ENCODE results near the gene MYOF. TPM values are rescaled to one million over a fixed set of nuclear protein-coding genes. Genes with fewer than 3 reads are reported as not detected.

Gene MYOF
- total and polyA plus RNA-seq, 2 of the 8 experiments (the other 6 are each of a cell fraction or from before 2014, with no cell fraction given): 0.98 to 2.3 TPM

GRCh38 chr10:93434991-93435491, 47.1 kb downstream of the MYOF start:
- no peak overlapping the region for H3K14ac ChIP-seq (ENCODE audit: insufficient read length)
- H4K91ac ChIP-seq (replicated peaks; ENCODE audit: insufficient read length, low read length): no peak overlapping the region
- ChIA-PET POLR2A (ENCODE audit: partially characterized antibody) (interaction anchor here (3.9 kb wide), 1 partner anchor 10 kb away, joined by 22 read pairs; no protein-coding TSS in a partner anchor), CTCF (ENCODE audit: partially characterized antibody) (interaction anchor here (0.6 to 1.9 kb wide), 5 partner anchors 9 to 47 kb away, joined by 3 to 12 read pairs (median 4); partner anchors contain the start of gene MYOF)
- H2BK15ac ChIP-seq (ENCODE audit: low read length): no peak overlapping the region
- no peak overlapping the region for H2AK5ac ChIP-seq (ENCODE audit: low read depth, low read length)
- H2AFZ ChIP-seq (ENCODE audit: low read length): no peak overlapping the region
- H3K27me3 ChIP-seq (replicated peaks in 1 of 4; ENCODE audit: control insufficient read depth in 3 of 4, extremely low read depth in 1 of 4, insufficient read depth in 3 of 4, low read length in 3 of 4): no peaks in the 10 kb centered on the region
- no peak overlapping the region; the same call in 1 of the 2 replicates for H3K18ac ChIP-seq (ENCODE audit: extremely low read depth, low read length)
- peak overlapping the region; percentile 21 for H4K5ac ChIP-seq (ENCODE audit: insufficient read length, low read depth, low read length)
- H3K27ac ChIP-seq (ENCODE audit: low read depth, low read length): no peak overlapping the region
- no peak overlapping the region for H2BK5ac ChIP-seq (ENCODE audit: low read depth, low read length)
- no peaks in the 10 kb centered on the region for H3K9me3 ChIP-seq (ENCODE audit: insufficient read depth in 2 of 2, low read depth in 1 of 2, low read length in 1 of 2)
- H3K23me2 ChIP-seq (ENCODE audit: low read depth, low read length): no peaks in the 10 kb centered on the region; the same call in 1 of the 2 replicates
- no peak overlapping the region for H3K56ac ChIP-seq (replicated peaks; ENCODE audit: insufficient read length, low read depth, low read length)
- no peaks in the 10 kb centered on the region for H4K20me1 ChIP-seq (replicated peaks in 1 of 2; ENCODE audit: control insufficient read depth in 1 of 2, insufficient read depth in 2 of 2, low read length in 2 of 2)
- 87% methylated on average over 6 of the region's 6 CpGs; no CpG with 5 or more reads in 1 of the 2 experiments for WGBS, 2 experiments (ENCODE audit: extremely low coverage in 1 of 2, insufficient coverage in 1 of 2, insufficient read length in 1 of 2, insufficient replicate concordance in 2 of 2, low coverage in 1 of 2, low lambda C conversion rate in 2 of 2, missing lambda C conversion rate in 1 of 2)
- H3K23ac ChIP-seq (ENCODE audit: insufficient read length): no peak overlapping the region
- H3K4me3 ChIP-seq (ENCODE audit: extremely low read depth in 1 of 4, insufficient read depth in 2 of 4, low read depth in 3 of 4, low read length in 4 of 4): no peak overlapping the region
- DNase-seq (ENCODE audit: low read depth in 1 of 2, low spot score in 2 of 2): no peak
- no peaks in the 10 kb centered on the region for H3K79me1 ChIP-seq (ENCODE audit: low read depth, low read length)
- H3K9ac ChIP-seq (replicated peaks in 1 of 4; ENCODE audit: extremely low read depth in 1 of 4, low read depth in 3 of 4, low read length in 3 of 4): no peak overlapping the region
- H3K4me2 ChIP-seq (ENCODE audit: insufficient read depth in 1 of 2, low read depth in 2 of 2, low read length in 2 of 2): no peak overlapping the region; a peak in 1 of 4 replicates
- H3K4ac ChIP-seq (replicated peaks; ENCODE audit: insufficient read length, low read depth, low read length): peak overlapping the region; percentile 9
- H4K8ac ChIP-seq (ENCODE audit: extremely low read depth, insufficient read depth, low read length): no peak overlapping the region
- no peaks in the 10 kb centered on the region for H3K79me2 ChIP-seq (ENCODE audit: control insufficient read depth in 1 of 2, insufficient read depth in 2 of 2, low read length in 2 of 2)
- peak overlapping the region; percentile 73 for H2BK20ac ChIP-seq (ENCODE audit: low read length)
- H2BK120ac ChIP-seq (replicated peaks; ENCODE audit: low read depth, low read length): no peak overlapping the region
- FAIRE-seq: no peak
- H3K36me3 ChIP-seq (ENCODE audit: control insufficient read depth in 2 of 4, insufficient read depth in 4 of 4, low read length in 3 of 4): no peaks in the 10 kb centered on the region
- 0 out of 2 replicates have a peak overlapping the region, but pooled peaks have one; percentile 84 for H2BK12ac ChIP-seq (ENCODE audit: low read depth, low read length)
- H3K4me1 ChIP-seq (replicated peaks in 1 of 4; ENCODE audit: control insufficient read depth in 3 of 4, insufficient read depth in 4 of 4, low read length in 3 of 4): peaks cover 21 to 37% (median 32%) of the 10 kb centered on the region in 4 experiments
- no peak for TF ChIP-seq KDM4A (IDR thresholded peaks at IDR 0.05; ENCODE audit: low read depth, low read length, severe bottlenecking)
- TF ChIP-seq SP2 (IDR thresholded peaks at IDR 0.05; ENCODE audit: low read length): no peak
- TF ChIP-seq ASH2L (IDR thresholded peaks at IDR 0.05; ENCODE audit: low read length): no peak
- TF ChIP-seq ATF2 (IDR thresholded peaks at IDR 0.05; ENCODE audit: low read length): no peak
- TF ChIP-seq KDM1A (IDR thresholded peaks at IDR 0.05; ENCODE audit: borderline replicate concordance, low read length): no peak
- TF ChIP-seq, protein P1, sequence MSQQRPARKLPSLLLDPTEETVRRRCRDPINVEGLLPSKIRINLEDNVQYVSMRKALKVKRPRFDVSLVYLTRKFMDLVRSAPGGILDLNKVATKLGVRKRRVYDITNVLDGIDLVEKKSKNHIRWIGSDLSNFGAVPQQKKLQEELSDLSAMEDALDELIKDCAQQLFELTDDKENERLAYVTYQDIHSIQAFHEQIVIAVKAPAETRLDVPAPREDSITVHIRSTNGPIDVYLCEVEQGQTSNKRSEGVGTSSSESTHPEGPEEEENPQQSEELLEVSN (IDR thresholded peaks at IDR 0.05): no peak
- no peak for TF ChIP-seq KDM5A (IDR thresholded peaks at IDR 0.05; ENCODE audit: low read length)
- no peak for TF ChIP-seq CBX5 (IDR thresholded peaks at IDR 0.05; ENCODE audit: low read depth, low read length)
- TF ChIP-seq TAF1 (IDR thresholded peaks at IDR 0.05; ENCODE audit: low read depth, low read length): no peak
- TF ChIP-seq BRCA1 (IDR thresholded peaks at IDR 0.05; ENCODE audit: low read depth, low read length): no peak
- no peak for TF ChIP-seq TAF7 (optimal IDR thresholded peaks at IDR 0.05; ENCODE audit: borderline replicate concordance, low read depth, low read length)
- TF ChIP-seq POLR2A (IDR thresholded peaks at IDR 0.05; ENCODE audit: control extremely low read depth in 1 of 2, low read depth in 2 of 2, low read length in 2 of 2): no peak
